Jurkat, Clone E6-1 (cell line): Measurements from ENCODE around the gene C4BPA.

Experiments
- DNase-seq: peaks from one replicate; pipeline ENCODE4 v3.0.0-alpha.2; 2011; ENCODE audit warnings: low read depth, low spot score
- H3K4me3 ChIP-seq: 2 replicates; pipeline ENCODE4 v1.5.1; 2011; ENCODE audit warnings: mild to moderate bottlenecking, low read length, control low read depth, moderate library complexity

C4BPA gene

DNA sequence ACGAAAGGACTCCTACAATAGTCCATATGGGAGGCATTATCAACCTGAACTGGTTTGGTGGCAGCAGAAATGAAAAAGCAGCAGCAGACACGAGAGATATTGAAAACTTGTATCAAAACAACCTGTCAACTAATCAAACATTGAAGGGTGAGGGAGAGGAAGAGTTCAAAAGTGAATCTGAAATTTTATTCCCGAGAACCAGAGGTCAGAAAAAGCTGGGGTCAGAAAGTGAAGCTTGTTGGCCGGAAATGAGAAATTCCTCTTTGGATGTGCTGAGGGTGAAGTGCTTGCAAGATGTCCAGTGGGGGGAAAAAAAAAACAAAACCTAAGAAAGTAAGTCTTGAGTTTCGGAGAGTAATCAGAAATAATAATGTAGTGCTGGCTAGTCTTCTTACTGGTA is 1.9 kb upstream of the C4BPA start:
- no peak overlapping the region for H3K4me3 ChIP-seq
- no peak for DNase-seq

DNA sequence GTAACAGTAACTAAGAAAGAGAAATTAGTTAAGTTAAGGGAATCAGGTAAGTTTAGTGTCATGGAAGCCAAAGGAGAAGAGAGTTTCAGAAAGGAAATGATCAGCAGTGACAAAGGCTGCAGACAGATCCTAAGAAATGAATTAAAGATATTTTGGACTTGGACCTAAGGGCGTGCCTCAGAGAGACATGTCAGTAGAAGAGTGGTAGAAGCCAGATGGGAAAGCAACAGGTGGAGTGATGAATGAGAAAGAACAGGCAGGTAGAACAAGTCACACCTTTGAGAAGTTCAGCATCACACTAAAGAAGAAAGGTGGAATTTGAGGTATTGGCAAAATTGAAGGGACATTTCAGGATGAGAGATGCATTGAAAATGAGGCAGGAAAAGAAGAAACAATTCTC is 1.4 kb upstream of the C4BPA start:
- no peak for DNase-seq
- no peak overlapping the region for H3K4me3 ChIP-seq

DNA sequence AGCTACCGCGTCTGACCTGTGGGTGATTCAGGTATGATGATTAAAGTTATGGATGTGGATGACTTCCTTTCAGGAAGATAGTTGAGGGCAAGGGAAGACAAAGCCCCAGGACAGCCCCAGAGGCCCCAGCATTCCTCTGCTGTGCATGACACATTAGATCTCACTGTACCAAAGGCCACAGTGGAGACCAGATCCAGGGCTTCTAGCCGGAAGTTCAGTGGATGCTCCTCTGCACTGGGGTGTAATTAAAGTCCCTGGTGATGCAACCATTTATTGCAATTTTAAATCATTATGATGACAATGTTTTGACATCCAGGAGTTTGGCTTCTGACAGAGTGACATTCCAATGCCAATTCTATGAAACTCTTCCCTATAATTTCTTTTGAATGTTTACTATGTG is 5.0 kb downstream of the C4BPA start:
- no peak overlapping the region for H3K4me3 ChIP-seq
- DNase-seq, result no peak

DNA sequence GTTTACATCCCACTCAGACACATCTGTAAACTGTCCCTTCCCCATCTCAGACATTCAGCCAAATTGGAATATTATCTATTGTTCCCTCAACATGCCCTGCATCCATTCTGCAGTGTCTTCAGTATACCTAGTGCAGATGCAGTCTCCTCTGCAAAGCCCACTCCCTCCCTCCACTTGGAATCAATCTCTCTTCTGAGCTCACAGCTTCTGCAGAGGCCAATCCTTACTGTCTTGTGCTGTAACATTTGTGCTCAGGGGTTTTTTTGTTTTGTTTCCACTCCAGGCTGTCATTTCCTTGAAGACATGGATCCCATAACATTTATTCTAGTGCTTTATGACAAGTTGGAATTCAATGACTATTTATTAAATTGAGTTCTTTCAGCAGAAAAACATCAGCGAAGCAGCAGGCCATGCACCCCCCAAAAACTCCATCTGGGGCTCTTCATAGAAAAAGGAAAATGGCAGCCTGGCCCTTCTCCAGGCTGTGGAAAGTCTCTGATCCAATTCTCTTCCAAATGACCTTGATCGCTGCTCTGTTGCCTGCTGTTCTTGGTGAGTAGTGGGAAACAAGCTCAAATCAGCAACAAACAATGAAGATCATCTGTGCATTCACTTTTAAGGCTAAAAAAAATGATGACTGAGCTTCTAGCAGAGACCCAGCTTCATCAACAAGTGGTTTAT is 8.7 kb downstream of the C4BPA start:
- DNase-seq, result no peak
- no peak overlapping the region for H3K4me3 ChIP-seq

DNA sequence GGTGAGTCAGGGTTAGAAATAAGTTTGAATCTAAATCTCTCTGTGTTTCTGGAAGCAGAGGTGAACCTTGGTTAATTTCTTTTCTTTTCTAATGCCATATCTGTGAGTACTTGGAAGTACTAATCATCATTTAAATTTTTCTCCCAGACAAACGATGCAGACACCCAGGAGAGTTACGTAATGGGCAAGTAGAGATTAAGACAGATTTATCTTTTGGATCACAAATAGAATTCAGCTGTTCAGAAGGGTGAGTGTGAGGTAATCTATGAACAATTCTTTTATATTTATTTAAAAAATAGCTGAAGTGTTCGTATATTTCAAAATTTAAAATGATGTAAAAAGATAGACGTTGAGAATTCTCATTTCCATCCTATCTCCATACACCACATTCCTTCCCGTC is 11.2 kb downstream of the C4BPA start:
- no peak overlapping the region for H3K4me3 ChIP-seq
- no peak for DNase-seq

DNA sequence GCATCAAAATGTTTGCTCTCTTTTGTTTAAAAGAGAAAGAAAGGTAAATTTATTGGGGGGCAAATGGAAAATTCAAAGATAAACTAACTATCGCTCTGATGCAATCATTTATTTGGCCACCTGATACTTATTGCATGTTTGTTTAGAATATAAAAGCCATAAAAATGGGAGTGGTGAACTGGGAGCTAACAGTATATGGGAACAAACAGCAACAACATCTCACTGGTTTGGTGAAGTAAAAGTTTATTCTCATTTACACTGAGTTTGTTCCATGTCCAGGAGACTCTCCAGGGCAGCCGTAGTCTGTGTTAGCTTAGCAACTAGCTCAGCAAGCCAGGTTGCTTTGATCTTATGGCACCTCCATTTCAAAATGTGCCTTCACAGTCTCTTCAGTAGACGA is 20.4 kb downstream of the C4BPA start:
- H3K4me3 ChIP-seq, result no peak overlapping the region
- no peak for DNase-seq

DNA sequence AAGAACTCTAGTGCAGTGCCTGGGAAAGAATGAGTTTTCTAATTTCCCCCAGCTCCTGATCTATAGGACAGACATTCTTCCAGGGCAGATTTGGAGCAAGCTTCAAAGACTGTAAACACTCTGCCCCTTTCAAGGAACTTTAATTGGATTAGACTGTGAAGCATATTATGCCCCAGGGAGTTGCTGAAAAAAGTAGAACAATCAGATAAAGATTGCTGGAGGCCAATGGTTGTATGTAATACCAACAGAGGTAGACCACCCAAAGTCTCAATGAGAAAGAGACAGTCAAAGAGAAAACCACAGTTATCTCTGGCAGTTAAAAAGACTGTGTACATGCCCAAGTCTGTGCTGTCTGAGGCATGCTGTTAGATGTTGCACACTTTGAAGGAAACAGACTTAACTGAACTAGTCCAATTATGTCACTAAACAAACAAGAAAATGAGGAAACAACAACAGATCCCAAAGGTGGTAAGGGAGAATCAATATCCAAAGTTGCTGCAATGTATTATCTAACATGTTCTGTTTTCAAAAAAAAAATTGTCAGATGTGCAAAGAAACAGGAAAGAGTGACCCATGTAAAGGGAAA is 24.4 kb downstream of the C4BPA start:
- DNase-seq, result no peak

DNA sequence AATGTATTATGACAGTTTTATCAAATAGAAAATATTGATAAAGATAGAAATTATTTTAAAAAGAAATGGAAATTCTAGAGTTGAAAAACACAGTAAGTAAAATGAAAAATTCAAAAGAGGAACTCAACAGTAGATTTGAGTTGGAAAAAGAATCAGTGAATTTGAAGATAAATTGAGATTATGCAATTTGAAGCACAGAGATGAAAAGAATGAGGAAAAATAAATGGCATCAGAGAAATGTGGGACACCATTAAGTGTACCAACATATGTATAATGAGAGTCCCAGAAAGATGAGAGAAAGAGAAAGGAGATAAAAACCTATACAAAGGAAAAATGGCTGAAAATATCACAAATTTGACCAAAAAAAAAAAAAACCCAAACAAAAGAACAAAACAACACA is 25.0 kb downstream of the C4BPA start:
- H3K4me3 ChIP-seq, result no peak overlapping the region
- DNase-seq, result no peak

More for the DNA sequence above, 24.4 kb downstream of the C4BPA start:
- H3K4me3 ChIP-seq, result no peak overlapping the region

DNA sequence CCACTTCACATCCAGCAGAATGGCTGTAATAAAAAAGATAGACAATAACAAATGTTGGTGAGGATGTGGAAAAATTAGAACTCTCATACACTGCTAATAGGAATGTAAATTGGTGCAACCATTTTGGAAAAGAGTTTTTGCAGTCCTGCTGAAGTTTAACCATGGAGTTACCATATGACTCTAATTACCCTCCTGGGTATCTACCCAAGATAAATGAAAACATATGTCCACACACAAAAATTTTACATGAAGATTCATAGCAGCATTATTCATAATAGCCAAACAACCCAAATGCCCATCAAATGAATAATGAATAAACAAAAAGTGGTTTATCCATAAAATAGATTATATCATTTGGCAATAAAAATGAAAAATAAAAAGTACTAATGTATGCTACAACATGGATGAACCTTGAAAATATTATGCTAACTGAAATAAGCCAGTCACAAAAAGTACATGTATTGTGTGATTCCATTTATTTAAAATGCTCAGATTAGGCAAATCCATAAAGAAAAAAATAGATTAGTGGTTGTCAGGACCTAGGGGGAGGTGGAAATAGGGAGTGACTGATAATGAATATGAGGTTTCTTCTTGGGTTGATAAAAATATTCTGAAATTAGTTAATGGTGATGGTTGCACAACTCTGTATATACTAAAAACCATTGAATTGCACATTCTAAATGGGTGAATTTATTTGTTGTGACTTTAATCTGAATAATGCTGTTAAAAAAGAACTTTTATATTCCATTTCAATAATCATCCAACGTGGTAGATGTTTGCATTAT is 26.4 kb downstream of the C4BPA start:
- no peak for DNase-seq
- H3K4me3 ChIP-seq, result no peak overlapping the region

DNA sequence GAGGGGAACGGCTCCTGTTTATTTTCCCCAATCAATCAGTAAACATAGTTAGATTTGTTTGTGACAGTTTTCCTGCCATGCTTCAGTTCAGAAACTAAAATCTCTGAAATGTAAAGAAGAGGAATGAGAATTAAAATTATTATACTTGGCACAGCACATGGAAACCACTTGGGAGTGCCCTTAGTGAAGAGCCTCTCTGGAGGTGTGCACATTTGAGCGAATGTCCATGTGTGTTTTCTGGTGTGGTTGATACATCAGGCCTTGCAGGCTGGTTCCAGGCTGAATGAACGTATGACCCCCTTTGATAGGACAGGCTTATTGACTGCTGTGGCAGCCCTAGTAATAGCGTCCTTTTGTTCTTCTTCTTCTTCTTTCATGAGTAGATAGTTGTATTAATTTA is 27.1 kb downstream of the C4BPA start:
- no peak overlapping the region for H3K4me3 ChIP-seq
- DNase-seq, result no peak

DNA sequence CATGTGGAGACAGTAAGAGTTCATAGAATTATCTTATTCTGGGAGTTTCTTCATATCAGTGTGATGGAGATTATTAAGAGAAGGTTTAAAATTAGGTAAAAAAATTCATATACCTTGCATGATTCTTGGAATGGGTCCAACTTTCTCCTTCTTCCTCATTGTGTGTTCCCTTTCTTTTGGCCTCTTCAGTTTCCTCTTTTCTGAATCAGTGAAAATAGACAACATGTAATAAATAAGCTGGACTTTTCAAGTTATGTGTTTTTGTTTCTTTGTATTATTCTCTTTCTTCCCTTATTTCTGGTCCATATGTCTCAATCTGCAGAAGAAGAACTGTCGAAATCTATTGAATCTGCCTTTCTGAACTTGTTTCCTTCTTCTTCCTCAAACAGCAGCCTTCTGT is 30.5 kb downstream of the C4BPA start:
- no peak overlapping the region for H3K4me3 ChIP-seq
- no peak for DNase-seq

DNA sequence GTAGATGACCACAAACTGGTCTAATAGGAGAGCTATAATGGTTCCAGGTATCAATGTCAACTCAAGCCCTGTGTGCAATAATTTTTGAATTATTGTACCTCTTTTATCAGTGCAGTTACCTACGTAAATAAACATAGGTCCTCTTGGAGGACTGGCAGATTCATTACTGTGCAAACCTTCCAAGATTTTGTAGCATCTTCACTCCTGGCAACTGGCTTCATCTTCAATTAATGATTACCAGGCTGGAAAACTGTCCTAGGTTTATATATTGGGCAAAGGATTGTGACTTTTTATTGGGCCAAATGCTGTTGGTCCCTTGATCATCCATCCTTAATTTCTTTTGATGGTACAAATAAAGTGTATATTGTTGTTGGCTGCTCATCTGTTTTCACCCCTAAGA is 35.6 kb downstream of the C4BPA start:
- no peak for DNase-seq
- no peak overlapping the region for H3K4me3 ChIP-seq

DNA sequence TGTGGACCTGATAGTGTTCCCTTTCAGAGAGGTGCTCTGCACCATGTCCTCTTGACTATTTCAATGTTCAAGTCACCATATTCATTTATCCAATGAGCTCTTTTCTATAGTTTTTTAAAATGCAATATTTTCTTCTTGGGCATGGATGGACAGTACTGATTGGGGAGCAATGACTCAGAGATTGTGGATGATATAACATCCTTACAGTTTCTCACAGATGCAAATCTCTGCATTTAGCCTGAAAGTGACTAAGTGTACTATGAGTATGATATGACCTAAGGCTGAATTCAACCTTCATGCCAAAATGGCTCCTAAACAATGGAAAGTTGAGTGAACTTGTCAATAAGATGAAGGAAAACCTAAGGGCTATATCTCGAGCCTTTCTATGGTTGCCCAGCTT is 36.5 kb downstream of the C4BPA start:
- no peak overlapping the region for H3K4me3 ChIP-seq
- DNase-seq, result no peak

DNA sequence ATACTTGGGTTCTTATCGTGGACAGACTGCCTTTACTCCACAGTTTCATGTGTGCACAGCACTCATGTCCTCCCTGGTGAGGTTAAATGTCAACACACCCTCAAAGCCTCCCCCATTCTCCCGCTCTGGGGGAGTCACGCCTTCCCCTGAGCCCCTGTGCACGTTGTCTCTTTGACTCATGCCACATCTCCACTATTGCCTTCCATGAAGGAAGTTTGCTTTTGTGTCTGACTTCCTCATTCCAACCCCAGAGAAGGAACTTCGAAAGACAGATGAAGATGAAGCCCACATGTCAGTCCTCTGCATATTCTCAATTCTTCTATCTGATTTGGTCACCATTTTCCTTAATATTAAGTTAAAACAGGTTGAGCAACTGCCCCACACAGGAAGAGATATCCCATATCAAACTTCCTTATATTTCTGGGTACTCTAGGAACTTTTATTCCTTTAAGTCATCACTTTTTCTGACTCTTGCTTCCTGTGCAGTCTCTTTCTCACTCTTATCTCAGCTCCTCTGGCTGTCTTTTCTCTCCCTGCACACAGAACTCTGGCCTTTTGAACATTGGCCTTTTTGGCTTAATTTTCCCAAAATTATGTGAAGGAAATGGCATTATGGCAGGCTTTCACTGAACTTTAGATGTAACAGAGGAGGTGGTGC is 41.5 kb downstream of the C4BPA start:
- DNase-seq, result no peak
- no peak overlapping the region for H3K4me3 ChIP-seq

DNA sequence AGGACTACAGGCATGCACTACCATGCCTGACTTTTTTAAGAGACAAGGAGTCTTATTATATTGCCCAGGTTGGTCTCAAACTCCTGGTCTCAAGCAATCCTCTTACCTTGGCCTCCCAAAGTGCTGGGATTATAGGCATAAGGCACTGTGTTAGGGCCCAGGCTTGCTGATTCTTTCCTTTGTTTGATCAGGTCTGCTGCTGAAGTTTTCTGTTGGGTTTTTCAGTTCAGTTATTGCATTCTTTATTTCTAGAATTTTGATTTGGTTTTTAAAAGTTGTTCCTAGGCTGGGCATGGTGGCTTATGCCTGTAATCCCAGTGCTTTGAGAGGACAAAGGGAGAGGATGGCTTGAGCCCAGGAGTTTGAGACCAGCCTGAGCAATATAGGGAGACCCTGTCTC is 47.9 kb downstream of the C4BPA start:
- H3K4me3 ChIP-seq, result no peak overlapping the region
- DNase-seq, result no peak

DNA sequence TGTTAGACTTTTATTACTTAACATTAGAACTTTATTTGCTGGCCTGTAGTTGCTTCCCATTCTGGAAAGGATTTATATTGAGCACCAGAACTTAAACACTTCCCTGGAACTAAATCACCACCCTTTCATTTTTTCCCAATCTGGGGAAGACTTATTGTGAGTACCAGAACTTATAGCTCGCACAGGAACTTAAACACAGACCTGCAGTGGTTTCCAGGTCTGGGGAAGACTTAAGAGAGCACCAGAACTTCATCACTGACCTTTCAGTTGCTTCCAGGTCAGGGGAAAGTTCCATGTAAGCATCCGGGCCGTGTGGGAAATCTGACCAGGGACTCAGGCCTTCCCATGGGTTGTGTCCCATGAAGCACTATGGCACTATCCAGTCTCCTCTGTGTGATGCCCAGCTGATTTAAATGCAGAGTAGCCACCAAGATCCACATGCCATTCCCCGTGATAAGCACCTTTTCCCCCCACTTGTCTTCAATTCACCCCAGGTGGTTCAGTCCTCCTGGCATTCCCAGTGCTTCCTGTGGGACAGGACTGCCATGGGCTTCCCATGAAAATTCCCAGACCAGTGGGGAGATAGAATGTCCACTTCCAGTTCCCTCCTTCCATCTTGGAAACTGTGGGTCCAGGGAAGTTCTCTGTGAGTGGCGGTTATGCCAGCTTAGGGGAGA is 48.9 kb downstream of the C4BPA start:
- no peak overlapping the region for H3K4me3 ChIP-seq
- no peak for DNase-seq

DNA sequence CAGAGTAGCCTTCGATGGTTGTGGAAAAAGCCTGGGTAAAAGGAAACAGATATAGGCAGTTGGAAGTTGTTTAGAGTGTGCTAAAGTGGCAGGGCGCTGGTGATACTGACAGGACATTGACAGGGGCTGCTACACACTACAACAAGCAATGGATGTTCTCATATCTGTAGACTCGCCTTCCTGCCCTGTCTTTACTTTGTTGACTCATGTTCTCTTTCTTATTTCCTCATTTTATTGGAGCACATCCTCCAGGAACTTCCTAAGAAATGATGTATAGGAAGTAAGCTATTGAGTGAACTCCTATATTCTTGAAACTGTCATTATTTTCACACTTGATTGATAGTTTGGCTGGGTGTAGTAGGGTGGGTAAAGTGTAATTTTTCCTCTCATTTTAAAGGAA is 51.0 kb downstream of the C4BPA start:
- no peak for DNase-seq
- no peak overlapping the region for H3K4me3 ChIP-seq

DNA sequence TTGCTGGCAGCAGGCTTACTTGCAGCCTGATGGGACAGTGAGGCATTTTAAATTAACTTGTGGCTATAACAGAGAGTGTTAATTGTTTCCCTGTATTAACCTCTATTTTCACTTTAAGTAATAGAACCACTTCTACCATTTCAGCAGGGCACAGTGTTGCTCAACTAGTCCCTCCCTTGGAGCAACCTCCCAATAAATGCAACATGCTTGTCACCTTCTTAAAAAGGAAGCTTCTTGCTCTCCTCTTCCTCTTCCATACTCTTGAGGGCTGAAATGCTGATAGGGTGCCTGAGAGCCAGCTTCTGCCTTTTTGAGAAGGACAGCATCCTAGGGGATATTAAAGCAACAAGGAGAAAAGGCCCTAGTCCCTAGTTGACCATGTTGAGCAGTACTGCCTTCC is 52.1 kb downstream of the C4BPA start:
- no peak for DNase-seq
- H3K4me3 ChIP-seq, result no peak overlapping the region

DNA sequence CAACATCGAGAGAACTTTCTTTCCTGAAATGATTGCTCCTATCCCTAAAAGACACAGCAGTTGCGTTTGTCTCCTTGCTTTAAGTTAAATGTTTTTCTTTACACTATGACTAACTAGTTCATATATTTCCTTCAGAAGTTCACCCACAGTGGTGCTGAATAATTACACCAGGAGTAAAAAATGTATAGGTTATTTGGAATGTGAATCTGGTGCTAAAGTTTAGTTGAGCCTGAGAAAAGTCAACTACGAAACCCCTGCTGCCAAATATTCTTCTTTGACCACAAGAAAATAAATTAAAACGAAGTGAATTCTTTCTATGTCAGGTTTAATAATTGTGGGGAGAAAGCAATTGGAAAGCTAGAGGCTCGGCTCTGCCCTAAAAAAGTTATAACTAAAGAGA is 52.8 kb downstream of the C4BPA start:
- no peak overlapping the region for H3K4me3 ChIP-seq
- no peak for DNase-seq

DNA sequence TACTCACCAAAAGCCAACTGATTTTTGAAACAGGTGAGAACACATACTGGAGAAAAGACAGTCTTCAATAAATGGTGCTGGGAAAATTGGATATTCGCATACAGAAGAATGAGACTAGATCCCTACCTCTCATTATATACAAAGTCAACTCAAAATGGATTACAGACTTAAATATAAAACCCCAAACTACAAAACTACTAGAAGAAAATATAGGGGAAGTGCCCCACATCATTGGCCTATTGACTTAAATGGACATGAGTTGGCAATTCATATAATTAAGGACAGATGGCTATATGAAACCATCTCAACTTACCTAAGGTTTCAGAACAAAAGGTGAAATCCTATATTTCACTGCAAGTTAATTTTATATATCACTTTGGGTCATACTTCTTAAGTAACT is 60.1 kb downstream of the C4BPA start:
- no peak for DNase-seq

More for the DNA sequence above, 60.1 kb downstream of the C4BPA start:
- H3K4me3 ChIP-seq, result no peak overlapping the region
